DLD1 (cell line): ENCODE results near the gene ITPR1.
"Not testable (repeated sequence)": the region's sequence is repeated elsewhere in the genome, so short reads cannot be mapped to it uniquely, and the experiment has no call there.

Experiments used
- in situ Hi-C: cut with HindIII; loops from 2 replicates; pipeline ENCODE4 v1.10.0; 2017; ENCODE audit warnings: low sequenced_read_pairs

Gene ITPR1

GRCh38 chr3:4588466-4588865, 95.3 kb downstream of the ITPR1 start:
- in situ Hi-C loops, result no loop called here

GRCh38 chr3:4589475-4590097, 96.4 kb downstream of the ITPR1 start:
- in situ Hi-C loops, result no loop called here

- in situ Hi-C loops, result not testable (repeated sequence)
These were observed 97.7 kb downstream of the ITPR1 start for GRCh38 chr3:4590849-4591248.

GRCh38 chr3:4591669-4592068, 98.5 kb downstream of the ITPR1 start:
- in situ Hi-C loops, result no loop called here

GRCh38 chr3:4593014-4593413, 99.9 kb downstream of the ITPR1 start:
- in situ Hi-C loops, result no loop called here

GRCh38 chr3:4595710-4596113, 102.6 kb downstream of the ITPR1 start:
- in situ Hi-C loops, result no loop called here

- in situ Hi-C loops, result no loop called here
These were observed 103.5 kb downstream of the ITPR1 start for GRCh38 chr3:4596612-4597011.

GRCh38 chr3:4597208-4597985, 104.2 kb downstream of the ITPR1 start:
- in situ Hi-C loops, result no loop called here

GRCh38 chr3:4598232-4598631, 105.1 kb downstream of the ITPR1 start:
- in situ Hi-C loops, result not testable (repeated sequence)

- in situ Hi-C loops, result no loop called here
These were observed 106.5 kb downstream of the ITPR1 start for GRCh38 chr3:4599612-4600011.

- in situ Hi-C loops, result no loop called here
These were observed 107.3 kb downstream of the ITPR1 start for GRCh38 chr3:4600493-4600892.

- in situ Hi-C loops, result no loop called here
These were observed 108.7 kb downstream of the ITPR1 start for GRCh38 chr3:4601892-4602291.

GRCh38 chr3:4604693-4605092, 111.5 kb downstream of the ITPR1 start:
- in situ Hi-C loops, result no loop called here

GRCh38 chr3:4606911-4607310, 113.8 kb downstream of the ITPR1 start:
- in situ Hi-C loops, result no loop called here

GRCh38 chr3:4613366-4613765, 120.2 kb downstream of the ITPR1 start:
- in situ Hi-C loops, result no loop called here

- in situ Hi-C loops, result no loop called here
These were observed 120.9 kb downstream of the ITPR1 start for GRCh38 chr3:4614070-4614469.

GRCh38 chr3:4614927-4615326, 121.8 kb downstream of the ITPR1 start:
- in situ Hi-C loops, result no loop called here

- in situ Hi-C loops, result no loop called here
These were observed 122.6 kb downstream of the ITPR1 start for GRCh38 chr3:4615750-4616149.

- in situ Hi-C loops, result no loop called here
These were observed 130.4 kb downstream of the ITPR1 start for GRCh38 chr3:4623421-4623999.

- in situ Hi-C loops, result no loop called here
These were observed 134.7 kb downstream of the ITPR1 start for GRCh38 chr3:4627651-4628375.
